Measurements from ENCODE around the gene SRPK2.
"Not testable (repeated sequence)": the region's sequence is repeated elsewhere in the genome, so short reads cannot be mapped to it uniquely, and the experiment has no call there.

SRPK2 gene

GRCh38 chr7:105257338-105257737 is 131.4 kb downstream of the SRPK2 start:
- DNase-seq = no peak

GRCh38 chr7:105256761-105257231 is 131.9 kb downstream of the SRPK2 start:
- DNase-seq = no peak

- no peak for DNase-seq
Measured at GRCh38 chr7:105250706-105251105, 138.0 kb downstream of the SRPK2 start.

DNA sequence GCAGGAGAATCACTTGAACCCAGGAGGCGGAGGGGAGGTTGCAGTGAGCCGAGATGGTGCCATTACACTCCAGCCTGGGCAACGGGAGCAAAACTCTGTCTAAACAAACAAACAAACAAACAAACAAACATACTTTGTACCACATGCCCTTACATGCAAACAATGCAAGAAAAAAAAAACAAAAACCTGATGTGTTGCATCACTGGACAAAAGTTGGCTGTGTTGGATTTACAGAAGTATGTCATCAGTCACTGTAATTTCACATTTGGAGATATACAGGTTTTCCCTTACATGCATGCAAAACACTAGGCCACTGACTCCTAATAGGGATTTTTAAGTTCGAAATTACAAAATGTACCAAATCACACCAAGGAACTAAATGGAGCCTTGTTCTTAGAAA is 138.5 kb downstream of the SRPK2 start:
- DNase-seq = no peak

DNA sequence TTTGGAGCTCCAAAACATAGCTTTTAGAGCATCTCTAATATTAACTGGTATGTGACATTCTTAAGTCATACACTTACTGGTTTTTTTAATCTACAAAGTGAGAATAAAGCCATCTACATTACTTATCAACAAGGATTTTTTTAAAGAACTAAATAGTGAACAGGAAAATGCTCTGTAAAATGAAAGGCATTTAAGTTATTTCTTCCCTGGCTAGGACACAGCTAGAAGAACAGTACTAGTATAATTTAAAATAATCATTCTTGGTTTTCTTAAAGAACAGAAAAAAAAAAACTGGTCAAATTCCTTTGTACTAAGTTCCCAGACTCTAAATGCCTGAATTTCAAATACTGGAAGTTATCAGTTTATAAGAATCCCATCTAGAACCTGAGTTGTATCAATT is 139.5 kb downstream of the SRPK2 start:
- no peak for DNase-seq

DNA sequence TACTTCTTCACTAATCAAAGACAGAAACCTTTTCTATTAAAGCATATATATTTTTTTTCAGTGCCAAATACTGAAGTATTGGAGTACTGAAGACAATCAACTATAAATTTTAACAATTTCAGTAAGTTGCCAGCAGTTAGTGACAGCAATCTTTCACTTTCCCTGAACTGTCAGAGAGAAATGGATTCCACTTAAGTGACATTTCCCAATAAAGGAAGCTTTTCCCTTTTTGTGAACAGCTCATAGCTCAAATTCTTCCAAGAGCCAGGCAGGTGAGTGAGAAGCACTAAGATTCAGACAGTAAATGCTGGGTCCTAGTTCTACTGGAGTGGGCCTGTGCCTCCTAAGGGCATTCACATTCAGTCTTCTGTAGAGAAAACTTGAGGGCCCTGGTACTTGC is 142.0 kb downstream of the SRPK2 start:
- no peak for DNase-seq

- no peak for DNase-seq
Measured at GRCh38 chr7:105246256-105246655, 142.5 kb downstream of the SRPK2 start.

DNA sequence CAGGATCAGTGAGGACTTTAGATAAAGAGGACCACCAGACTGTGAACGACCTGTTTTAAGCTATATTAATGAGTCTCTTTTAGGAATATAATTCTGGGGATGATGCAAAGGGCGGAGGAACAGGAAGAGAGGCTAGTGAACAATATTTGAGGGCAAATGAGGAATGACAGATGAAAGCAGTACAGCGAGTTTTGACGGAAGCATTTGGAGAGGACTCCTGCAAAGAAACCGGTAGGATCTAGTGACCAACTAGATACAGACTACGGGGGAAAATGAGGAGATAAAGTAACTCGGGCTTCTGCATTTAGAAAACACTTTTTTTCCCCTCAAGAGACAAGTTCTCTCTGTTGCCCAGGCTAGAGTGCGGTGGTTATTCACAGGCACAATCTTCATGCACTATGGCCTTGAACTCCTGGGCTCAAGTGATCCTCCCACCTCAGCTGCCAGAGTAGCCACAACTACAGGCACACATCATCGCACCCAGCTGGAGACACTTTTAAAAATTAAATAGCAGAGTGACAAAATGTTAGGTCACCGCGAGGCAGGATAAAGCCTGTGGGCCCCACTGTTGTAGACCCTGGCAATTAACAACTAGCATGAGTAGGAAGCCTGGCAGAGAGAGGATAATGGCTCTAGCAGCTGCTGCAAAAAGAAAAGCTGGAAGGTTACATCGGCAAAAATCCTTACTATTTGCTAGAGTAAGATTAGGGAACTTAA is 143.2 kb downstream of the SRPK2 start:
- no peak for DNase-seq

DNA sequence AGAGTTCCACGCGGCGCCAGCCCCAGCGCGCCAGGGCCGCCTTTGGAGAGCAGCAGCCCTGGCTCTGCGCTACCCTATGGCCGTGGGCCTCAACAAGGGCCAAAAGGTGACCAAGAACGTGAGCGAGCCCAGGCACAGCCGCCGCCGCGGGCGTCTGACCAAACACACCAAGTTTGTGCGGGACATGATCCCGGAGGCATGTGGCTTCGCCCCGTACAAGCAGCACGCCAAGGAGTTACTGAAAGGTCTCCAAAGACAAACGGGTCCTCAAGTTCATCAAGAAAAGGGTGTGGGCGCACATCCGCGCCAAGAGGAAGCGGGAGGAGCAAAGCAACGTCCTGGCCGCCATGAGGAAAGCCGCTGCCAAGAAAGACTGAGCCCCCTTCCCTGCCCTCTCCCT is 144.1 kb downstream of the SRPK2 start:
- no peak for DNase-seq

DNA sequence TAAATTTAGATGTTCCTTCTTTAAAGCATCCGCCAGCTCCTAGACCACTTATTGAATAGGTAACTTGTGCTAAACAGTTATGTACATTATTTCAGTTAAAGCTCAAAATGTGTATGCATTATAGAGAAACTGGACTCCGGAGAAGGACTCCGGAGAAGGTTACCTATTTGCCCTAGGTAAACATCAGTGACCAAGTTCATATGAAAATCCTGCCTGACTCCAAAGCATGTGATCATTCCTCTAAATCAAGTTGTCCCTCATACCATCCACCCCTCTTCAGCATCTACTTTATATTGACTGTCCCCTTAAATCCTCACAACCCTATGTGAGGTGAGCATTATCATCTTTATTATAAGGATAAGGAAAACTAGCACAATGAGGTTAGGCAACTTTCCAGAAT is 147.5 kb downstream of the SRPK2 start:
- DNase-seq = no peak

DNA sequence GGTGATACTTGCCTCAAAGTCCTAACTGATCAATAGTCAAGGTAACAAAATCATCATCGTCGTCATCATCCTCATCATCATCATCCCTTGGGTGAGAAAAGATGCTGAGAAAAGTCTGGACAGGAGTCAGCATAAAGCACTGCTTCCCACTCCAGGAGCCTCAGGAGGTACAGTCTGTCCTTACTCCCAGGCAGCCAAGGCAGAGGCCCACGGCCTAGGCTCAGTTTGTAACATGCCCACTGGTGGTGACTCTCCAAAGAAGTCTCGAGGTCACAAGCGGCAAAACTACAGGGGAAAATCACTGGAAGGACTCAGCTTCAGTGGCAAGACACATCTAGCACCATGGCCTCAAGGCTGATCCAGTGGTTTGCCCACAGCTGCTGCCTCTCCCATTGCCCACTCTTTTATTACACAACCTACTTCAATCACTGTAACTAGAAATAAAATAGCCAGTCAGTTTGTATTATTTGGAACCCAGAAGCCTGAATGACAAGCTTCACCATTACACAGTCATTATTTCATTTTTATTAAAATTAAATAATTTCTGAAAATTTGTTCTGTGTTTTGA is 150.4 kb downstream of the SRPK2 start:
- DNase-seq = no peak

DNA sequence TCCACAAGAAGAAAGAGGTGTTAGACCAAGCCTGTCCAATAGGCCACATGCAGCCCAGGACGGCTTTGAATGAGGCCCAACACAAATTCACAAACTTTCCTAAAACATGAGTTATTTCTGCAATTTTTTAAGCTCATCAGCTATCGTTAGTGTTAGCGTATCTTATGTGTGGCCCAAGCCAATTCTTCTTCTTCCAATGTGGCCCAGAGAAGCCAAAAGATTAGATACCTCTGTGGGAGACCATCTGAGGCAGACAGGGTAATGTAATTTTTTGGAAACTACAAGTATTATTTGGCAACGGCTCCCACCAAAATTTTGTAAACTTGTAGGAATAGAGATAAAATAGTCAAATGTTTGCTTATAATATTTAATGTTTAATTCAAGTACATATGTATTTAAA is 153.8 kb downstream of the SRPK2 start:
- no peak for DNase-seq

DNA sequence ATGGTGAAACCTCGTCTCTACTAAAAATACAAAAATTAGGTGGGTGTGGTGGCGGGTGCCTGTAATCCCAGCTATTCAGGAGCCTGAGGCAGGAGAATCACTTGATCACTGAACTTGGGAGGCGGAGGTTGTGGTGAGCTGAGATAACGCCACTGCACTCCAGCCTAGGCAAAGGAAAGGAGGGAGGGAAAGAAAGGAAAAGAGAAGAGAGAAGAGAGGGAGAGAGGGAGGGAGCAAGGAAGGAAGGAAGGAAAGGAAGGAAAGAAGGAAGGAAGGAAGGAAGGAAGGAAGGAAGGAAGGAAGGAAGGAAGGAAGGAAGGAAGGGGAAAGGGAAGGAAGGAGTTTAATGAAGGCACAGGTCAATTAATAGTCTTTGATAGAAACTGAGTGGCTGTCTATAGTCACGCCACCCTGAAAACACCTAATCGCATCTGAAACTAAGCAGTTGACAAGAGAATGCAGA is 155.9 kb downstream of the SRPK2 start:
- not testable (repeated sequence) for DNase-seq

DNA sequence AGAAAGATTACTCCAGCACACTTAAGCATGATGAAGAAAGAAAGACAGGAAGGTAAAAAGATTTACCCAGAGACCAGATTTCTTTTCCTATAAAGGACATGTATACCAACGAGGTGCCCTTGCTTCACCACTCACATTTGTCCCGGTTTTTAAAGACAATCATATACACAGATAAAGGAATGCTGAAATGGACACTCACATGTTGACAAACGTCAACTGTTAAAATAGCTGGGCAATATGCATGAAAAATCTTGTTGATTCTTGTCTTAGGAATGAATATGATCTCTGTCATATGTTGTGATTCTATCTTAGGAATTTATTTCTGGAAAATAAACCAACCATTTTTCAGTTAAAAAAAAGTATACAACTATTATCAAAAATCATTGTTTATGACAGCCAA is 158.2 kb downstream of the SRPK2 start:
- DNase-seq = no peak

DNA sequence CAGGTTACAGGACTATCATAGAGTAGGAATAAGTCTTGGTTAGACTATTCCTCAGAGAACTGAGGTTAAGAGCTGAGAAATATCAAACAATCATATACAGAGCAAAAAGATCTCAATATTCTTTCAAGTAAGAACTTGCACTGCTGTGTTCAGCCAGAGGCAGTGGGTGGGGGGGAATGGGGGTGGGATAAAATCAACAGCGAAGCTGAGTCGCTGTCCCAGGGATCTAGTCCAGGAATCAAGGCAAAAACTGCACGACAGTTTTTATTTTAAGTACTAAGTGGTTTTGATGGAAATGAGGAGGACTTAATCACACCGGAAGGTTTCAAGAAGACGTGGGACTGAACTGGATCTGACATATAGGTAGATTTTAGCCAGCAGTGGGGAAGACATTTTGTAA is 159.1 kb downstream of the SRPK2 start:
- DNase-seq = no peak

GRCh38 chr7:105228555-105228954 is 160.2 kb downstream of the SRPK2 start:
- no peak for DNase-seq

GRCh38 chr7:105227391-105227790 is 161.3 kb downstream of the SRPK2 start:
- no peak for DNase-seq

DNA sequence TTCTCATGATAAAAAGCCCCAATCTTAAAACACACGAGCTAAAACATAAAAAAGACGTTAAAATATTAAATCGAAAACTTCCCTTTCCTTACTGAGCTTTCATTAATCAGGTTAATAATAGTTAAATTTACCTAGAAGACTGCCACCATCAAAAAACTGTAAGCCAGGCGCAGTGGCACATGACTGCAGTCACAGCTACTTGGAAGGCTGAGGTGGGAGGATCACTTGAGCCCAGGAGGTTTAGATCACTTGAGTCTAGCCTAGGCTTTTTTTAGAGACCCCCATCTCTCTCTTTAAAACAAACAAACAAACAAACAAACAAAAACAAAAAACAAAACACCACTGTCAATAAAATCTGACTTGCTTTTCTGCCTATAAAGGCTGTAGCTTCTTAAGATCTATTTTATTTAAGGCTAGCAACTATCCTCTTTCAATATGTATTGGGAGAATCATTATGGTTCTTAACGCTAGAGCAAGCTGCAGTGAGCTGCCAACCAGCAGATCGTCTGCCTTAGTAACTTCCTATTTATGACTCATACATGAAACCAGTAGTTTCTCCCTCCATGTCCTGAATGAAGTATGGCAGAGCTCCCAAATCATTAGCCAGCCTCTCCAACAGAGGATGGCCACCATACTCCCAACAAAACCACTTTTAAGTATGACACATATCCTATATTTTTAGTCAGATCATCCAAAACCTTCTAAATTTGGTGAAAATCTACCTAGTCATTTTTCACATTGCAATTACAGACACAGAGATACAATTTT is 163.7 kb downstream of the SRPK2 start:
- no peak for DNase-seq

DNA sequence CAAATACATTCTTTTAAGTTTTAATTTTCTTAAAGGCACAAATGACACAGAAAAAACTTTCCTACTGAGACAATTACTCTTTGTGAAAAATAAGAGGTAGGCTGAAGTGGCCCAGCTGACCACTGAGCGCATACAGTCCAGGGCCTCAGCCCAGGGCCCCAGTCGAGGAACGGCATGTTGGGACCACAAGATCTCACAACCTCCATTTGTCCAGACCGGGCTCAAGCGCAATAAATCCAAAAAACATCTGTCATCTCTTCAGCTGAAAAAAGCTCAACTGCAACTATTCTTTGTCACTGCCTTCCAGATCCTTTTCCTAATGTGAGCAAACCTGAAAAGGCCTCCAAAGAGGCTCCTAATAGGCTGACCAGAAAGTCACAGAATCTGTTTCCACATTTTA is 165.8 kb downstream of the SRPK2 start:
- no peak for DNase-seq

DNA sequence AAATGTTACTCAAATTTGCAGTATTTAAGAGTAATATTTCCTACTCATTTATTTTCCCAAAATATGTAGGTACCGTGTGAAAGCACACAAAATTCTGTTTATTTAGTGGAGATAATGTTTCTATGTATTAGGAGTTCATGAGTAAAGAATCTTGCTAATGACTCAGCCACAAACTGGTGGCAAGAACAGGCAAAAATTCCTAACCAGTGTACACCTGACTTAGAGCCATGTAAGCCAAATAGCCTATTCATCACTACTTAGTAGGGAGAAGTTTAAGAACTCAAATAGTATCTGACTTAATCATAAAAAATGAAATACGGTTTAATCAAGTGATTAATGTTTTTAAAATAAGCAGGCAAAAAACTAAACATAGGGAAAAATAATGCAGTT is 169.0 kb downstream of the SRPK2 start:
- no peak for DNase-seq

- DNase-seq = no peak
Measured at GRCh38 chr7:105218939-105219770, 169.6 kb downstream of the SRPK2 start.

- DNase-seq = no peak
Measured at GRCh38 chr7:105218215-105218614, 170.5 kb downstream of the SRPK2 start.

DNA sequence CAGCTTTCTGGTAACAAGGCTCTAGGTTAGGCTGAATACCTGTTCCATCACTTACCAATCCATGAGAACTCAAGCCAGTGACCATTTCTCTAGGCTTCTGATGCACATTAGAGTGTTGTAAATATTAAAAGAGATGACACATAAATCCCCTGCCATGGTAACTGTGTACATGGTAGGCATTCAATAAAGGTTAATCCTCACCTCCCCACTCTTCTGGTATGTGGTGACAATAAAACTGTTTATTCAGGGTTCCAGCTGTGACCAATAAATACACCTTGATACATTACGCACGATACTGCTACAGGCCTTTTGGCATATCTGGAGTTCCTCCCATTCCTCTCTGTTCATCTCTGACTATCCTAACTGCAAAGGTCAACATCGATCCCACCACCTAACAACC is 171.9 kb downstream of the SRPK2 start:
- DNase-seq = no peak

Data from NCI-H748 treated with DMSO at 0.1 percent for 48 hours (cell line).